Raji (cell line): ENCODE data around the gene CHCHD6.

Source experiments
- POLR2A ChIP-seq: IDR thresholded peaks from 2 replicates; pipeline ENCODE4 v1.6.1; 2011; ENCODE audit warnings: low read depth, low read length, control low read depth; ENCODE audit not compliant: insufficient read depth

The CHCHD6 gene

DNA sequence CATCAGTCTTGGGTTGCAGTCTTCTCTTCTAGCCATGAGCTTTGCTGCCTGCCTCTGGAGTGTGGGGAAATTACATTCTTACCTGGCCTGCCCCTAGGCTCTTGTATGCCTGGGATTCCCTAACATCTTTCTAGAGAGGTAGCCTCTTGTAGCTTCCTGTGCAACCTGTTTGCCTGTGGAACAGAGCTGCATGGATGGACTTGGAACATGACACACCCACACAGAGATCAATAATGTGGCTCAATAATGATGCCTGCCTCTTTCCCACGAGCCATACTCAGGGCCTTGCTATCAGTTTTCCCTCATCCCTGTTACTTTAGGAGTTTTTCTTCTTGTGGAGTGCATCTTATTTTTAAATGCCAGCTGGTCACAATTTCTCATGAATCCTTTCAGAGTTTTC lies 11.4 kb downstream of the CHCHD6 start:
- TF ChIP-seq POLR2A, result no peak

DNA sequence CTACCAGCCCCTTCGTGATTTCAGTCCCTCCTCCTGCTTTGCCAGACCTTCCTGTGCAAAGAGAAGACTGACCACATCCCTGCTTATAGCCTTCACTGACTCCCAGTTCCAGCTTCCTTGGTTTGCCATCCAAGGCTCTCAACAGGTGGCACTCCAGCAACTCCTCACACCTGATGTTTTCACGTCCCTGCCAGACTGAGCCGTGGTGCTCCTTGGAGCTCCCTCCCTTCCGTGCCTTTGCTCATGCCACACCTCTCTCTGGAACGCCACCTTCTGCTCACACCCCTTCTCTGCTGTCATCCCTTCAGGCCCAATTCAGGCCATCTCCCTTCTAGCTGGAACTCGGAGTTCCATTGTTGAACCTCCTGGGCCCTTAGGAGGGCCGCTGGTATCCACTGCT lies 12.0 kb downstream of the CHCHD6 start:
- no peak for TF ChIP-seq POLR2A

DNA sequence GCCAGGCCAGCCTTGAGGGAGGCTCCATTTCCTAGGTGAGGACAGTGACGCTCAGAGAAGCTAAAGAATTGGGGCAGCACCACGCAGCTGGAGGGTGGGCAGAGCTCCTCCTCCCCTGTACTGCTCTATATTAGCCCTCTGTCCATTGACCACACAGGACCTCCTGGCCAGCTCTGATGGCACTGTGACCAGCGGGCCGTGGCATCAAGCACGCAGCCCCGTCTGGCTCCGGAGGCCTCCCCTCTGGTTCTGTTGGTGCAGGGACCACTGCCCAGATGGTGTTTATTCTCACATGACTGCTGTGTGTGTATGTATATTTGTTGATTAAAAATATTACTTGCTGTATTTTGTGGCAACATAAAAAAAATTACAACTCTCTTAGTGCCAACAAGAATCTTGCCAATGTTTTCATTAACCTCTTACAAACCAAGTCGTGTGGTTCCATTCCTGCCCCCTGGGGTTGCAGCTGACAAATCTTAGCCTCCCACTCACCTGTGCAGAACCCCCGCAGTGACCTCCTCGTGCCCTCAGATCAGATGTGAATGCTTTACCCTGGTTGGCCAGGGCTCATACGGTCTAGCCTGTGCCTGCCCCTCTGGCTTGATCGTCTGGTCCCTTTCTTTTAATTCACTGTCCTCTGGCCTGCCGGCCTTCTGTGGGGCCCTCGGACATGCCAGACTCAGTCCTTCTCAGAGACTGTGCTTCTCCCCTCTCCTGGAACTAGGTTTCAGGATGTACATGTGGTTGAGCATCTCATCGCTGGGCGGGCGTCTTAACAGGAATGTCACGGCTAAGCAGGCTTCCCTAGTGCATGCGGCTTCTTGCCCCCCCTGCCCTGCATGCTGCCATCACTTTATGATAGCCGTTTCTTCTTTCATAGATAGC lies 14.8 kb downstream of the CHCHD6 start:
- no peak for TF ChIP-seq POLR2A

DNA sequence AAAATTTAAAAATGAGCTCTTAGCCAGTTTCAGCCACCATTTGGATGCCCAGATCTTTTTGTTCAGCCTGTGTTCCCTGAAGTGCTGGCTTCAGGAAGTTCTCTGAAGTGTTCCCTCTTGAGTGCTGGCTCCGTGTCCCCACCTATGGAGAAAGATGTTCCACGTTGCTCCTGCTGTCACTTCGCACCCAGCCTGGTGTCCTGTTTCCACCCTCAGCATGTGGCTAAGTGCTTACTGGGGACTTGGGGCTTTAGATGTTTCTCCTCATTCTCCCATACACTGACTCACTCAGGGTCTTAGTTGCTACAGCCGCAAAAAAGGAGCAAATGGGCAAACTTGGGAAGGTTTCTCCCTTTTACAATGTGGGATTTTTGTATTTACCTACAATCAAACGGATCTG lies 16.6 kb downstream of the CHCHD6 start:
- no peak for TF ChIP-seq POLR2A

DNA sequence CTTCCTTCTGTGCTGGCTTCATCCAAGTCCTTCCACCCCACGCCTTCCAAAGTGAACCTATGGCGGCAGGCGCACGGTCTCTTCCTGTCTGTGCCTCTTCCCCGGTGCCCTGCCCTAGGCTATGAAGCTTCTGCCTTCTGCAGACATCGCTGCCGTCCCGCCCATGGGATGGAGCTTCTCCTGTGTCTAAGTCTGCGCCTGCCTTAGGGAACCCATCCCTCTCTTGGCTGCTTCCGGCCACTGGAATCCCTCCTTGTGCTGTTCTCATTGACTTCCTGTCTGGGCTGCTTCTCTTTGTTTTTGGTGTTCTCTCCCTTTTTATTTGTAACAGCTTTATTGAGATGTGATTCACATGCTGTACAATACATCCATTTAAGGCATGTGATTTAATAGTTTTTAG lies 17.2 kb downstream of the CHCHD6 start:
- no peak for TF ChIP-seq POLR2A

DNA sequence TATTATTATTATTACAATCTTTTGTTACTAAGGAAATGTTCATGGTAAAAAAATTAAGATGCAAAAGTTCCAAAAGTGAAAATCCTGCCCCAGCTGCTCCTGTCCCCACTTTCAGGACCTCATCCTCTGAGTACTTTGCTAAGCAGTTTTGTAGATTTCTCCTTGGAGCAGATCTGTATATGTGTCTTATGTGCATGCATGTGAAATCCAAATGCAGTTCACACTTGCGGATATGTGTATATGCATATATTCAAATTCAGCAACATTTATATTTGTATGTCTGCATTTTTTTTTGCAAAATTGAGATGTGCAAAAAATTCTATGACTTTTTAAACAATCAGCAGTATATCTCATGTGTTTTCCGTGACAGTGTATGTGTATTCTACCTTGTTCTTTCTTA lies 19.2 kb downstream of the CHCHD6 start:
- no peak for TF ChIP-seq POLR2A

DNA sequence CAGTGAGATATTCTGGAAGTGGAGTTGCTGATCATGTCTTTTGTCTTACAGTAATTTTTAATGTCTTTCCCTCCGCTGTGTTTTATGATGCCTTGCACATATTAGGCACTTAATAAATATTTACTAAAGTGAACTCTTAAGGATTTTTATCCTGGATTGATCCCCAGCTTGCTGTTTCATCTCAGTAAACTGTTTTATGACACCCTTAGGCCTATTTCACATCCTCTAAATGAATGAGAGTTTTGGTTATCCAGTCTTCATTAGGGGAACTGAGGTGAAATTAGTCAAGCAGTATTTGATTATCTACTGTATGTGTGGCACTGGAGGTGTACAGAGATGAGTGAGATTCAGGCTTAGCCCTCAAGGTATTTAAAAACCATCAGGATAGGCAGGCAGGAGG lies 19.8 kb downstream of the CHCHD6 start:
- TF ChIP-seq POLR2A, result no peak

DNA sequence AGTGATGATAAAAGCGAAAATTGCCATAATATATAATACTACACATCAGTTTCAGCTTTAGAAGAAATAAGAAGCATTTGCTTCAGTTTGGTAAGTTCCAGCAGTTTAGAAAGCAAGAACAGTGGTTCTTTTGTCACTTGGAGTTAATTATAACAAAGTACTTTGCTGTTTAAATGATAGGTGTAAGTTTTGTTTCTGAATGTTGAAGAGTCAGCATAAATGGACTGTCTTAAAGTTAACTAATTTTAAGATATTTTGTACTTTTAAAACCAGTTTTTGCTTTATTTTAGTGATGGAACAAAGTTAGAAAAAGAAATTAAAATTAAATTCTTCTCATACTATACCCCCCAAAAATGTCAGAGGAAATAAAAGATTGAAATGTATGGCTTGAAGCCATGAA lies 24.6 kb downstream of the CHCHD6 start:
- TF ChIP-seq POLR2A, result no peak

DNA sequence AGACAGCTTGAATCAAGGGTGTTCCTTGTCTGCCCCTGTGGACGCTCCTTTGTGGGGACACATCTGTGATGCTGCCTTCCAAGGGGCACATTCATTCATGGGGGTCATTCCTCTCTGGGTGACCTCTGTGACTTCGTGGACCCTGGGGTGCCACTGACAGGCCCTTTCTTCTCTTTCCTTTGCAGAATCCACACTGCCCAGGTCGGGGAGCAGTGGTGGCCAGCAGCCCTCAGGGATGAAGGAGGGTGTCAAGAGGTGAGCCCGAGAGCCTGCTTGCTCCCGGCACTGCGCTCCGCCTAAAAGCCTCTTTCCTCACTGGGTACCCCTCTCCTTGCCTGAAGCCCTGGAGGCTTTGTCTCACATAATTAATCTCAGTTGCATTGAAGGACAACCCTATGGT lies 26.3 kb downstream of the CHCHD6 start:
- TF ChIP-seq POLR2A, result no peak

DNA sequence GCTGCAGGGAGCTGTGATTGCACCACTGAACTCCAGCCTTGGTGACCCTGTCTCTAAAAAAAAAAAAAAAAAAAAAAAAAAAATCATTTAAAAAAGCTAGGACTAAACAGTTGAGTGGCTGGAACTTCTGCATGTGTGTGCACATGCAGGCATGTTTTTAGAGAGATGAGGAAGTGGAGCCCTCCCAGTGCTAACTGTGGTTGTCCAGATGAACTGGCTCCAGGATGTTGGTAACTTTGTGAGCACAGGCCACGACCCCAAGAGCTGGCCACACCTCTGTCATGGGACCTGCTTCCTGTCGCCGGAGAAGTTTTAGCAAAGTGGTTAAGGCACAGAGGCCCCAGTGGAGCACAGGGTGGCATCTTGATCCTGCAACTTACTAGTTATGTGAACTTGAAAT lies 27.0 kb downstream of the CHCHD6 start:
- TF ChIP-seq POLR2A, result no peak

DNA sequence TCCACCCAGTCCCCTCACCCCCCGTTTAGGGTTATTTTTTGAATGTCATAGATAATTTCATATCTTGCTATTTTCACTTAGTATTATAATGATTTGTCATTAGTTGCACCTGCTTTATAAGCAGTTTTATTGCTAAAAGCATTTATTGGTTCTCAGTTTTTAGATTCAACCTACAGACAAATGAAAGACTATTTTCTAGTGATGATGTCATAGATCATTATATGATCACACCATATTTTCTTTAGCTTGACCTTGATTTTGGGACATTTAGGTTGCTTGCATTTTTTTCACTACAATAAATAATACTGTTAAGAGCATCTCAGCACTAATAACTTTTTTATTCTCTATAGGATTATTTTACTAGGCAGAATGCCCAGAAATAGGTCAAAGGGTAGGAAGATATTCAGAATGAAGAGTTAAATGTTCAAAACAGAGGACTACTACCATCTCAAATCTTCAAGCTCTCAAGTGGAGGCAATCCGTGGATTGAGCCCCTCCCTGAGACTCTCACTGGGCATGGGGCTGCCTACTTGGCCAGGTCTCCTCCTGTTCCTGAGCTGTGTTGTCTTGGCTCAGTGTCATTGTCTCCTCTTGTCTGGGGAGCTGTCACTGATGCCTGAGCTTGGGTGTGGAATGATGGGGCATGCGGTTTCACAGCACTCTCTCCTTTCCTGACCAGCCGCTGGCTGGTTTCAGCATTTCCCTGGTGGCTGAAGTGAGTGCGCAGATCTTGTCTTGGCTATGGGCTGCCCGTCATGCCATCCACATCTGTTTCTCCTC lies 28.4 kb downstream of the CHCHD6 start:
- no peak for TF ChIP-seq POLR2A

DNA sequence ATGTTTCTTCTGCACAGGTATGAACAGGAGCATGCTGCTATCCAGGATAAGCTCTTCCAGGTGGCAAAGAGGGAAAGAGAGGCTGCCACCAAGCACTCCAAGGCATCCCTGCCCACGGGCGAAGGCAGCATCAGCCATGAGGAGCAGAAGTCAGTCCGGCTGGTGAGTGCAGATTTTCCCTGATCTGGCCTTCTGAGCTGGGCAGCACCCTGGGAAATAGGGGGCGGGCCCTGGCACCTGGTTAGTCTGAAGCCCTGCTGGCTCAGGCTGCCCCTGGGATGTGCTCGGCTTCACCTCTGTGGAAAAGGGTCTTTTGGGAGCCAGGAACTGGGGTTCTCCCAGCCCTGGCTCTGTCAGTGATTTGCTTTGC lies 29.0 kb downstream of the CHCHD6 start:
- TF ChIP-seq POLR2A, result no peak

DNA sequence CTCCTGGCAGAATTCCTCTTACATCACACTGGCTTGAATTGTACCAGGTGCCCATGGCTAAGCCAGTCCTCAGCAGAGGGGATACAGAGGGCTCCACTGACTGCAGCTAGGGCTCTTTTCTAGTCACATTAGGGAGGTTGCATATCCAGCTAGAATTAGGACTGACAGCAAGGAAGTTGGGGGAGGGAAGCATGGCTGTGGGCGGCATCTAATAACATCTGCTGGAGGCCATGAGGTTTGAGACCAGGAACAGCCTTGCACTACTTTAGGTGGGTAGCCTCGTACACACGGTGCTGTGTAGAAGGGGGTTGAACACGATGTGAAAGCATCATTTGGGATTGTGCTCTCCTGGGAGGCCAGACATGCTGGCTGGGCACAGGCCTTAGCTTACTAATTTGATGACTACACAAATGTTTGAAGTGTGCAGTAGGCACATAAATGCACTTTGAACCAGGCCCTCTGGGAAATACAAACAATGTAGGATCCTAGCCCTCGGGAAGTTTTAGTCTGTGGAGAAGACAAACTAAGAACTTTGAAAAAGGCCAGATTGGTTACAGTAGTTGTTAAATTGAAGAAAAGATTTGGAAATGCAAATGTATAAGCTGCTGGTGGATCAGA lies 30.2 kb downstream of the CHCHD6 start:
- no peak for TF ChIP-seq POLR2A

DNA sequence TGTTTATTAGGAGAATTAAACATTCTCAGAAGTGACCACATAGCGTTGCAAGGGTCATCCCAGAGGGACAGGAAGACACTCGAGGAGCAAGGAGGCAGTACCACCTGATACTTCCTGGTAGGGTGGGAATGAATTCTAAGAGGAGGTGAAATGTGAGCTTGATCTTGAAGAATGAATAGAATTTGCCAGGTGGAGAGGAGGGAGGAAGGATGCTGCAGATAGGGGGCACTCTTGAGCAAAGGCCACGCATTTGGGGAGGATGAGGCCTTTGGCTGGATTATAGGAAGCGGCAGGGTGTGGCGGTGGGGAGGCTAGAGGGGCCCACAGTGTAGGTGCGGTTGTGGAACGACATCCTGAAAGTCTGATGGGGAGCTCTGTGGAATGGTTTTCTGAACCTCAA lies 33.5 kb downstream of the CHCHD6 start:
- TF ChIP-seq POLR2A, result no peak

DNA sequence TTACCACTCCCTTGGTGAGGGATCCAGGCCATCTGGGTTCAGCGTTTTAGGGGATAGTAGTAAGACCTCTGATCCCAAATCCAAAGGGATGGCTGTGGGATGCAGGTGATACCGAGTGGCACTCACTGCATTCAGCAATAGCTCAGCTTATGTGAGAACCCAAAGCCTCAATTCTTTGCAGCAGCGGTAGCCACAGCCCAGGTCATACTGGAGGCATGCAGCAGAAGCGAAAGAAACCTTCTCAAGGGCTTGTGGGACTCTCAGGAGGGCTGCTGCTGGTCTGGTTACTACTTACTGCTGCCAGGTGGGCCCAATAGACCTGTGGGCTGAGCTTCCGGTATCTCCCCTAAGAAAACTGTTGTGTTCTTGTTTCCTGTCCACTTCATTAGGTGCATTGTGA lies 38.0 kb downstream of the CHCHD6 start:
- no peak for TF ChIP-seq POLR2A

DNA sequence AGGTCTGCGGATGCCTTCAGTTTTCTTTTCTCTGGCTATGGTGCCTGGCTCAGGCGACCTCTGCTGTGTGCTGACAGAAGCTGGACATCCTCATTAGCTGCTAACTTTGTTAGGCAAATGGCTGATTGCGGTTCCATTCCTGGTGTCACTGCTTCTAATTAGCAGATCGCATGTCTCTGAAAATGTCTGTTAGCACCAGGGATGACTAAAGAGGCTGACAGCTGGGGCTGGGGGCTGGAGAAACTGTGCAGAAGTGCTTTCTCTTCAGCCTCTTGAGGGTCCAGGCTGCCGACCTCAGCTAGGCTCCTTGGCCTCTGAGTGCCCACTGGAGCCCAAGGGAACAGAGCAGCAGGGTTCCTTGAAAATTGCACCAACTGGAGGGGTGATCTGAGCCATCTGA lies 39.3 kb downstream of the CHCHD6 start:
- no peak for TF ChIP-seq POLR2A
